Breast epithelium (tissue), 3 donors: ENCODE measurements around the gene MOB4.

Source experiments
- CTCF ChIP-seq, 3 donors: fragments of 450-650 bp; IDR thresholded peaks; one replicate each; pipeline ENCODE4 v1.5.1; 2016 to 2017; ENCODE audit warnings: antibody characterized with exemption in 3 of 3, mild to moderate bottlenecking in 3 of 3, moderate library complexity in 3 of 3
- POLR2A ChIP-seq: fragments of 450-650 bp; IDR thresholded peaks from one replicate; pipeline ENCODE4 v1.6.1; 2016; ENCODE audit warnings: antibody characterized with exemption, mild to moderate bottlenecking, moderate library complexity
- POLR2AphosphoS5 ChIP-seq, 3 donors: sonication (generic); formaldehyde crosslinking; IDR thresholded peaks; one replicate each; pipeline ENCODE4 v1.6.1; 2017; ENCODE audit warnings: antibody characterized with exemption in 3 of 3

GRCh38 chr2:197601726-197602125 lies 85.9 kb downstream of the MOB4 start:
- TF ChIP-seq CTCF (IDR thresholded peaks at IDR 0.05) (no peak), POLR2A (no peak), POLR2AphosphoS5 (IDR thresholded peaks at IDR 0.05) (no peak)
